MM.1S (cell line): ENCODE data around the gene VCL.

Experiments used
- CTCF ChIP-seq: fragments of 300-600 bp; sonication (generic); IDR thresholded peaks from 2 replicates; pipeline ENCODE4 v1.5.1; 2016; ENCODE audit warnings: antibody characterized with exemption, low read length, mixed read lengths
- EZH2 ChIP-seq: fragments of 300-600 bp; sonication (generic); optimal IDR thresholded peaks from 2 replicates; pipeline ENCODE3; 2017; ENCODE audit warnings: low read depth, mild to moderate bottlenecking, antibody characterized with exemption, low read length, mixed read lengths

- TF ChIP-seq CTCF (no peak), EZH2 (no peak)
Measured at GRCh38 chr10:73955719-73956118, 42.2 kb upstream of the VCL start.
